Transverse colon (tissue), 4 donors: ENCODE results near the gene CAST. TPM values are rescaled to one million over a fixed set of nuclear protein-coding genes. Genes with fewer than 3 reads are reported as not detected.

Source experiments
- DNase-seq: peaks from one replicate; pipeline ENCODE4 v3.0.0-alpha.2; 2019
- H3K27ac ChIP-seq, 4 donors: fragments of 200-600 bp; sonication (generic); 2 replicates each; pipeline ENCODE4 v1.5.1; 2016 to 2018; ENCODE audit warnings: inconsistent platforms in 4 of 4
- H3K27me3 ChIP-seq: fragments of 200-600 bp; sonication (generic); 2 replicates; pipeline ENCODE4 v1.5.1; 2017; ENCODE audit warnings: inconsistent platforms
- H3K36me3 ChIP-seq, 4 donors: fragments of 200-600 bp; sonication (generic); 2 replicates each; pipeline ENCODE4 v1.5.1; 2017 to 2019; ENCODE audit warnings: inconsistent platforms in 4 of 4
- H3K4me1 ChIP-seq, 4 donors: fragments of 200-600 bp; sonication (generic); 2 replicates each; pipeline ENCODE4 v1.5.1; 2017 to 2020; ENCODE audit warnings: inconsistent platforms in 4 of 4
- H3K4me3 ChIP-seq, 4 donors: fragments of 200-600 bp; sonication (generic); 1 replicate in 1 of 4; 2 replicates in 3 of 4; pipeline versions ENCODE4 v1.5.1 to v1.6.1; 2017 to 2019; ENCODE audit warnings: inconsistent platforms in 4 of 4
- H3K9me3 ChIP-seq, 2 donors: fragments of 200-600 bp; sonication (generic); 2 replicates each; pipeline ENCODE4 v1.5.1; 2017 to 2019; ENCODE audit warnings: inconsistent platforms in 2 of 2
- EP300 ChIP-seq: sonication (generic); formaldehyde crosslinking; IDR thresholded peaks from one replicate; pipeline ENCODE4 v1.6.1; 2017; ENCODE audit warnings: antibody characterized with exemption, low read depth
- POLR2A ChIP-seq: fragments of 450-650 bp; IDR thresholded peaks from one replicate; pipeline ENCODE4 v1.6.1; 2016; ENCODE audit warnings: antibody characterized with exemption, mild to moderate bottlenecking, moderate library complexity
- POLR2AphosphoS5 ChIP-seq, 3 donors: sonication (generic); formaldehyde crosslinking; IDR thresholded peaks; one replicate each; pipeline ENCODE4 v1.6.1; 2016; ENCODE audit warnings: antibody characterized with exemption in 3 of 3
- WGBS, 2 donors: methylation state at CpG; one replicate each; pipeline ENCODE4 v1.1.5; 2018; ENCODE audit warnings: low coverage in 1 of 2; 5-methylcytosine and 5-hydroxymethylcytosine counted together
- in situ Hi-C, 4 donors: fragments of 200-750 bp; cut with MboI; loops; one replicate each; pipeline versions ENCODE4 v1.15.0 to v1.15.1; 2017; ENCODE audit warnings: low sequenced_read_pairs in 3 of 4, low pct_ligation_motif_present in 1 of 4, low pct_unique_long_range_greater_than_20kb in 1 of 4
- intact Hi-C: fragments of 100-400 bp; cut with DNase I; formaldehyde crosslinking; loops from one replicate; pipeline ENCODE4 v1.15.1; 2023; ENCODE audit warnings: low total_unique reads
- total RNA-seq, 4 donors: library from RNA; depleted of rRNA; stranded (reverse); fragments of >200 nt; gene quantifications; one replicate each; pipeline ENCODE4 v1.1.0, GENCODE V29; 2016
- TF ChIP-seq, protein P1 (sequence below), 5 experiments: fragments of 200-600 bp in 3 of 5; fragments of 450-650 bp in 2 of 5; sonication (generic) in 3 of 5; IDR thresholded peaks; 1 replicate in 2 of 5; 2 replicates in 3 of 5; pipeline ENCODE4 v1.5.1; 2016 to 2017; ENCODE audit warnings: antibody characterized with exemption in 5 of 5, inconsistent platforms in 3 of 5, mild to moderate bottlenecking in 2 of 5, moderate library complexity in 1 of 5

CAST gene
- total RNA-seq, 4 donors from 2014 or later = 237 to 556 (median 335) TPM

DNA sequence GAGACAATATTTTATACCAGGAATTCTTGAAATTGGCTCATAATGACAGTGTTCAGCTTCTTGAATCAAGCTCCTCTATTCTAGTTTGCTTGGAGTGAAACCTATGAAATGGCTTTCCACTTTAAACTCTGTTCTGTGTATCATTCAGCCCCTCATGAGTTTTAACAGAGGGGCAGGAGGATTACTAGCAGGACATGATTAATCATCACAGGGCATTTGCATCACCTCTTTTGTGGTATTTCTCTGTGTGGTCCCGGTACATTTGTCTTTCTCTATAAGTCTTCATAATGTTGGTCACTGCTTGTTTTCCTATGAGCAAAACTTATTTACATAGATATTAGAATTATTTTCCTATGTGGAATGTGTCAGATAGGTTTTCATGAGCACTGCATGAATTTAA, 21.2 kb downstream of the CAST start:
- Histone ChIP-seq H3K4me3 (no peak overlapping the region), H3K36me3 (peaks cover 0 to 5% (median 1%) of the 10 kb centered on the region in 4 donors), H3K4me1 (peaks cover 0 to 20% (median 5%) of the 10 kb centered on the region in 4 donors), H3K27ac (no peak overlapping the region), H3K27me3 (no peaks in the 10 kb centered on the region), H3K9me3 (no peaks in the 10 kb centered on the region)
- in situ Hi-C loops (no loop called here), intact Hi-C loops (no loop called here)
- no peak for TF ChIP-seq POLR2A
- TF ChIP-seq, protein P1, sequence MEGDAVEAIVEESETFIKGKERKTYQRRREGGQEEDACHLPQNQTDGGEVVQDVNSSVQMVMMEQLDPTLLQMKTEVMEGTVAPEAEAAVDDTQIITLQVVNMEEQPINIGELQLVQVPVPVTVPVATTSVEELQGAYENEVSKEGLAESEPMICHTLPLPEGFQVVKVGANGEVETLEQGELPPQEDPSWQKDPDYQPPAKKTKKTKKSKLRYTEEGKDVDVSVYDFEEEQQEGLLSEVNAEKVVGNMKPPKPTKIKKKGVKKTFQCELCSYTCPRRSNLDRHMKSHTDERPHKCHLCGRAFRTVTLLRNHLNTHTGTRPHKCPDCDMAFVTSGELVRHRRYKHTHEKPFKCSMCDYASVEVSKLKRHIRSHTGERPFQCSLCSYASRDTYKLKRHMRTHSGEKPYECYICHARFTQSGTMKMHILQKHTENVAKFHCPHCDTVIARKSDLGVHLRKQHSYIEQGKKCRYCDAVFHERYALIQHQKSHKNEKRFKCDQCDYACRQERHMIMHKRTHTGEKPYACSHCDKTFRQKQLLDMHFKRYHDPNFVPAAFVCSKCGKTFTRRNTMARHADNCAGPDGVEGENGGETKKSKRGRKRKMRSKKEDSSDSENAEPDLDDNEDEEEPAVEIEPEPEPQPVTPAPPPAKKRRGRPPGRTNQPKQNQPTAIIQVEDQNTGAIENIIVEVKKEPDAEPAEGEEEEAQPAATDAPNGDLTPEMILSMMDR (IDR thresholded peaks at IDR 0.05) = no peak
- TF ChIP-seq POLR2AphosphoS5 (IDR thresholded peaks at IDR 0.05) = no peak
- no peak for TF ChIP-seq EP300
- no peak for DNase-seq
- 79% methylated on average over 1 of the region's 1 CpG; no CpG with 5 or more reads in 1 of the 2 donors for WGBS, 2 donors

DNA sequence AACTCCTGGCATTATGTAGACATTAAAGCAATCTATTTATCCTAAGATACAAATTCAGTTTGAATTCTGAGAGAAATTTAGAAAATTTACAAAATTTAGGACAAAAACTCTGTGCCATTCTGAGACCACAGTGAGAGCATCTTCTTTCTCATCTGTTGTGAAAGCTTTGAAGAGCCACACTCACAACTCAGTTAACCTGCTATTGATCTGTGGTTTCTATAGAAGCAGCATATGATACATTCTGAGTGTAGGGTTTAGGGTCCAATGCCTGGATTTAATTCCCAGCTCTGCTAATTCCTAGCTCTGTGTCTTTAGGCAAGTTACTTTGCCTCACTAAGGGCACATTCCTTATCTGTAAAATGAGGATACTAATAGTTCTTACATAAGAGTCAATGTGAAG, 21.6 kb downstream of the CAST start:
- no peaks in the 10 kb centered on the region for H3K27me3 ChIP-seq
- intact Hi-C loops (no loop called here), in situ Hi-C loops (no loop called here)
- no peak overlapping the region for H3K27ac ChIP-seq
- TF ChIP-seq EP300 = no peak
- peaks cover 0 to 20% (median 3%) of the 10 kb centered on the region in 4 donors for H3K4me1 ChIP-seq
- H3K36me3 ChIP-seq = peaks cover 0 to 5% (median 1%) of the 10 kb centered on the region in 4 donors
- no peak for DNase-seq
- no peaks in the 10 kb centered on the region for H3K9me3 ChIP-seq
- no peak overlapping the region for H3K4me3 ChIP-seq

DNA sequence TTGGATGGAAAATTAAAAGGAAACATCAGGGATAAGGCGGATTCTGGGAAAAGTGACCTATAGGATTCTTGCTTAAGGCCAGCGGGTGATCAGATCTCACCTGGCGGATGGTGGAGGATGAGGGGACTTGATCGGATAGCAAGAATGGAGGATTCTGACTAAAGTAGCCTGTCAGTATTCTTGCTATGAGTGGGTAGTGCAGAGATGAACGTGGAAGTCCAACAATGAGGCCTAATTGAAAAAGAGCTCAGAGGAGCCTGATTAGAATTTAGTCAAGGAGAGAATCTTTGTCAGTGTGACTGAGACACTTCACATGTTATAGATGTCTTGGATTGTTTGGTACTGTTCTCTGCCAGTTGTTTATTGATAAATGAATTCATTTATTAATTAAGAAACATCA, 24.9 kb downstream of the CAST start:
- peaks cover 0 to 20% (median 2%) of the 10 kb centered on the region in 4 donors for H3K4me1 ChIP-seq
- TF ChIP-seq POLR2AphosphoS5 (IDR thresholded peaks at IDR 0.05) (no peak), POLR2A (no peak), EP300 (no peak)
- TF ChIP-seq, protein P1 (IDR thresholded peaks at IDR 0.05) = no peak
- in situ Hi-C loops (no loop called here), intact Hi-C loops (no loop called here)
- no peak for DNase-seq
- WGBS, 2 donors = 95 to 97% methylated on average over 5 of the region's 5 CpGs
- no peaks in the 10 kb centered on the region for H3K9me3 ChIP-seq
- peaks cover 0 to 5% (median 1%) of the 10 kb centered on the region in 4 donors for H3K36me3 ChIP-seq
- no peak overlapping the region for H3K4me3 ChIP-seq
- H3K27ac ChIP-seq = no peak overlapping the region
- H3K27me3 ChIP-seq = no peaks in the 10 kb centered on the region

DNA sequence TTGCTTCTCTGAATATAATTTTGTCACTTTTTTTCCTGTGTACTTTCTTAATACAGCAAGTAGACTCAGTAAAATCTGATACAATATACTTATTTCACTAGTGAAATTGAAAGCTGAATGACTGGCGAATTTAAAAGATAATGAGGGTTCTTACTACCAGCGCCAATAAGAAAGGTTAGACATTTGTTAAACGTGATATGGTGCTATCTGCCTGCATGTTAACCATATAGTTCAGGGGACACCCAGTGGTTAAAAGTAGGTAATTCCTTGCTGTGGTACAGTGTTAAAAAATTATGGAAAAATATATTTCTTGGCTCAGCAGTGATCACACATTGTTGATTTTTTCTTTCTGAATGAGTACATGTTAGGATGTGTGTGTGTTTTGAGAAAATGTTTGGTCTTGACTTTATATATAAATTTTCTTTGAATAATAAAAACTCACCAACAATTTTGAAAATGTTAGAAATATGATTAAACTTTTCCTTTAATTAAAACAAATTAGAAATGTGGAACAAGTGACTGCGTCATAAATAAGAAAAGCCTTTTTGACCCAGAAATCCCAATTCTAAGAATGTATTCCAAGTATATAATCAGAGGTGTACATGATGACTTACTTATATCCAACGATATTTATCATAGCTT, 25.8 kb downstream of the CAST start:
- peaks cover 0 to 4% (median 1%) of the 10 kb centered on the region in 4 donors for H3K36me3 ChIP-seq
- H3K4me1 ChIP-seq = peaks cover 0 to 21% (median 2%) of the 10 kb centered on the region in 4 donors
- DNase-seq = no peak
- H3K27ac ChIP-seq = peak overlapping the region in 1 of 4 donors; percentile 7
- H3K9me3 ChIP-seq = no peaks in the 10 kb centered on the region
- H3K4me3 ChIP-seq = no peak overlapping the region
- intact Hi-C loops (no loop called here), in situ Hi-C loops (no loop called here)
- 47 to 51% methylated on average over 5 of the region's 5 CpGs for WGBS, 2 donors
- H3K27me3 ChIP-seq = no peaks in the 10 kb centered on the region
- TF ChIP-seq, protein P1 (IDR thresholded peaks at IDR 0.05) = peak; percentile 47 to 78 (median 56)
- TF ChIP-seq POLR2A (no peak), POLR2AphosphoS5 (IDR thresholded peaks at IDR 0.05) (no peak)

DNA sequence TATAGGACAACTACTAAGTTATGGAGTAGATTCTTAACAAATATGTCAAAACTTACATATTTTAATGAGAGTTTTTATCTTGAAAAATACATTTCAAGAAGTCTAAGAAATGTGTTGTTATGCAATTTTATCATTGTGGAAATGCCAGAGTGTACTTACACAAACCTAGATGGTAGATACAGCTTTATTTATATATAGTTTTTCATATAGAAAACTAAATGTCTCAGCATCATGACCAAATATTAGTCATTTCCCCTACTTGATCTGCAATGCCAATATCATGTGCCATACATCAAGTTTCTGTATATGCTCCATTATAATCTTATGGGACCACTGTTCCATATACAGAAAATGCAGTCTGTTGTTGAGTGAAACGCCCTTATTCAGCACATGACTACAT, 28.7 kb downstream of the CAST start:
- Histone ChIP-seq H3K4me1 (peaks cover 0 to 15% (median 2%) of the 10 kb centered on the region in 4 donors), H3K27ac (no peak overlapping the region), H3K4me3 (no peak overlapping the region), H3K9me3 (no peaks in the 10 kb centered on the region), H3K27me3 (no peaks in the 10 kb centered on the region), H3K36me3 (no peaks in the 10 kb centered on the region)
- TF ChIP-seq EP300 (no peak), POLR2A (no peak), POLR2AphosphoS5 (IDR thresholded peaks at IDR 0.05) (no peak)
- TF ChIP-seq, protein P1 (IDR thresholded peaks at IDR 0.05) = no peak
- intact Hi-C loops (no loop called here), in situ Hi-C loops (no loop called here)
- 75 to 88% methylated on average over 1 of the region's 1 CpG for WGBS, 2 donors
- DNase-seq = no peak
